Measurements from ENCODE around the gene MED27. TPM values are rescaled to one million over a fixed set of nuclear protein-coding genes. Genes with fewer than 3 reads are reported as not detected.

MED27 gene
- total and polyA plus RNA-seq, 9 of the 15 experiments (the other 6 are each of a cell fraction or from before 2014, with no cell fraction given): 24.4 to 91.0 (median 36.1) TPM

- TF ChIP-seq, protein P1, sequence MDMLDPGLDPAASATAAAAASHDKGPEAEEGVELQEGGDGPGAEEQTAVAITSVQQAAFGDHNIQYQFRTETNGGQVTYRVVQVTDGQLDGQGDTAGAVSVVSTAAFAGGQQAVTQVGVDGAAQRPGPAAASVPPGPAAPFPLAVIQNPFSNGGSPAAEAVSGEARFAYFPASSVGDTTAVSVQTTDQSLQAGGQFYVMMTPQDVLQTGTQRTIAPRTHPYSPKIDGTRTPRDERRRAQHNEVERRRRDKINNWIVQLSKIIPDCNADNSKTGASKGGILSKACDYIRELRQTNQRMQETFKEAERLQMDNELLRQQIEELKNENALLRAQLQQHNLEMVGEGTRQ (CRISPR knock-in tag; IDR thresholded peaks at IDR 0.05): no peak
Observed at GRCh38 chr9:132056717-132057560, 22.7 kb downstream of the MED27 start (continued).

GRCh38 chr9:132055756-132056155, 23.9 kb downstream of the MED27 start:
- H3K9me1 ChIP-seq (ENCODE audit: control insufficient read depth, insufficient read depth, low read length): no peaks in the 10 kb centered on the region
- peaks cover 15% of the 10 kb centered on the region; the same call in 2 of the 3 replicates for H3K79me2 ChIP-seq (ENCODE audit: control insufficient read depth, insufficient read depth, low read length)
- no peak for DNase-seq (ENCODE audit: extremely low read depth in 1 of 4, low spot score in 3 of 4)
- H2AFZ ChIP-seq (ENCODE audit: low read depth, low read length): no peak overlapping the region
- 0 out of 3 replicates have a peak, but pooled peaks cover 3% of the 10 kb centered on the region for H3K36me3 ChIP-seq (ENCODE audit: control insufficient read depth, insufficient read depth, low read length)
- H3K9me3 ChIP-seq (replicated peaks; ENCODE audit: control insufficient read depth, insufficient read depth, low read depth, low read length): no peaks in the 10 kb centered on the region
- 58% methylated on average over 3 of the region's 3 CpGs for WGBS (ENCODE audit: insufficient coverage, low coverage, missing lambda C conversion rate)
- H3K27ac ChIP-seq (ENCODE audit: extremely low read depth, low read depth, low read length): no peak overlapping the region
- TF ChIP-seq STAT5B (CRISPR knock-in tag; IDR thresholded peaks at IDR 0.05) (no peak), SAFB2 (IDR thresholded peaks at IDR 0.05; ENCODE audit: borderline replicate concordance, low read depth, low read length, severe bottlenecking) (no peak), ZNF134 (CRISPR knock-in tag; conservative IDR thresholded peaks at IDR 0.05) (no peak), MCM2 (IDR thresholded peaks at IDR 0.05; ENCODE audit: low read depth) (no peak), TAF9B (IDR thresholded peaks at IDR 0.05; ENCODE audit: partially characterized antibody) (no peak), POLR2G (IDR thresholded peaks at IDR 0.05; ENCODE audit: low read depth, low read length) (no peak), CHD4 (IDR thresholded peaks at IDR 0.05; ENCODE audit: insufficient read depth, insufficient replicate concordance, low read depth, low read length, poor library complexity, severe bottlenecking) (no peak), ZFP1 (CRISPR knock-in tag; IDR thresholded peaks at IDR 0.05) (no peak), ZNF584 (CRISPR knock-in tag; IDR thresholded peaks at IDR 0.05; ENCODE audit: low read depth) (no peak), YY1 (IDR thresholded peaks at IDR 0.05; ENCODE audit: borderline replicate concordance in 1 of 3, control insufficient read depth in 1 of 3, extremely low read depth in 1 of 3, insufficient read depth in 3 of 3, insufficient read length in 1 of 3, insufficient replicate concordance in 2 of 3, low read depth in 1 of 3, low read length in 2 of 3) (no peak), DNMT1 (IDR thresholded peaks at IDR 0.05) (no peak), ATF6 (CRISPR knock-in tag; IDR thresholded peaks at IDR 0.05) (no peak), ZNF41 (CRISPR knock-in tag; conservative IDR thresholded peaks at IDR 0.05) (no peak), TOE1 (IDR thresholded peaks at IDR 0.05; ENCODE audit: borderline replicate concordance) (no peak), TOE1 (CRISPR knock-in tag; IDR thresholded peaks at IDR 0.05; ENCODE audit: borderline replicate concordance, low read depth) (no peak), TGIF2 (CRISPR knock-in tag; IDR thresholded peaks at IDR 0.05) (no peak)
- in situ Hi-C loops (cut with MboI): no loop called here
- CTCF ChIA-PET (ENCODE audit: low intra/inter-chr PET ratio): no interaction called here
- POLR2A ChIA-PET: no interaction called here
- no peak overlapping the region for H3K4me3 ChIP-seq
- intact Hi-C loops (cut with micrococcal nuclease): no loop called here
- peaks cover 16% of the 10 kb centered on the region for H4K20me1 ChIP-seq (replicated peaks; ENCODE audit: control insufficient read depth, insufficient read depth, low read length)
- peaks cover 0 to 9% of the 10 kb centered on the region in 2 experiments; a peak in 3 of 5 replicates for H3K4me1 ChIP-seq (replicated peaks in 1 of 2; ENCODE audit: control insufficient read depth in 2 of 2, insufficient read depth in 2 of 2, low read length in 2 of 2)
- no peaks in the 10 kb centered on the region for H3K27me3 ChIP-seq (ENCODE audit: control insufficient read depth in 2 of 2, insufficient read depth in 2 of 2, low read length in 2 of 2)
- no peak overlapping the region for H3K9ac ChIP-seq (ENCODE audit: insufficient read depth in 1 of 2, low read depth in 2 of 2, low read length in 2 of 2)
- ATAC-seq: no peak
- FAIRE-seq: no peak
- H3K4me2 ChIP-seq (ENCODE audit: insufficient read depth, low read length): no peak overlapping the region
- no TSS peak for BruUV-seq (replicated peaks)

All from K562 (cell line).